GM21390 (cell line): ENCODE data around the gene HYI.

ENCODE experiments used
- ATAC-seq: cut with Tn5 transposase; IDR thresholded peaks from one replicate; pipeline ENCODE4 v1.9.1; 2021; ENCODE audit not compliant: unreplicated experiment

The HYI gene

DNA sequence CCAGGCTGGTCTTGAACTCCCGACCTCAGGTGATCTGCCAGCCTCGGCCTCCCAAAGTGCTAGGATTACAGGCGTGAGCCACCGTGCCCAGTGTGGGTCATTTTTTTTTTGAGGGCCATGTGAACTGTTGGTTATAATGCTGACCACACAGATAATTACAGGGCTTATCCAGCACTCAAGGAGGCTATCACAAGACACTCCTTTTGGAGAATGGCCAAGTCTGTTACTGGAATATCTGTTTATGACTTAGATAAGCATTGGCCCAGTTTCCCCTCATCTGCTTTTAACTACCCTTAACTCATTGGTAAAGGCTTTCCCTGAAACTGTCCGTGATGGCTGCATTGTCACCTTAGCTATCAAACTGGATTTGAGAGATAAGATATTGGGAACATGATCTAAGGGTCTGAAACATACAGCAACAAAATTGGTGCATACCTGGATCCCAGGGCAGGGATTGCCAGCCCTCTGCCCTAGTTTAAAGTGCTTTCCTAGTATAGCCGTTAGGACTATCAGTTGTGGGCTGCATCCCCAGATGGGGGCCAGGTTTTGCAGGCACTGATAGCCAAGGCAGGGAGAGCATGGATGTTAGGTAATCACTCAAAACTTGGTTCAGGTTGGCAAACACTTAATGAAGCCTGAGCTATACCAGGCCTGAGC is 48.4 kb downstream of the HYI start:
- ATAC-seq: no peak

DNA sequence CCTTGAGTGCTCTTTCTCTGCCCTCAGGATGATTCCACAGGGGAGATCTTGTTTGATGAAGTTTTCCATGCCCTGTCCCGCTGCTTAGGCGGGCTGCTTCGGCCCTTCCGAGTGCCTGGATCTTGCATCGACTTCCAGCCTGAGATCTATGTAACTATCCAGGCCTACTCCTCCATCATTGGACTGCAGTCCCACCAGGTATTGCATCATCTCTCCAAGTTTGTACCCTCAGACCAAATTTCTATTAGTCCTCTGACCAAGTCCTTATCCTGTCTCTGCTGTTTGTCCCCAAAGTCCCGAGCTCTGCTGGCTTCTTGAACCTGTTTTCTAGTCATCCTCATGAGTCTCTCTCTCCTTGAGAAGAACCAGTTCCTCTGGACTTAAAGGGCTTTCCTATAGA is 49.4 kb downstream of the HYI start:
- no peak for ATAC-seq

DNA sequence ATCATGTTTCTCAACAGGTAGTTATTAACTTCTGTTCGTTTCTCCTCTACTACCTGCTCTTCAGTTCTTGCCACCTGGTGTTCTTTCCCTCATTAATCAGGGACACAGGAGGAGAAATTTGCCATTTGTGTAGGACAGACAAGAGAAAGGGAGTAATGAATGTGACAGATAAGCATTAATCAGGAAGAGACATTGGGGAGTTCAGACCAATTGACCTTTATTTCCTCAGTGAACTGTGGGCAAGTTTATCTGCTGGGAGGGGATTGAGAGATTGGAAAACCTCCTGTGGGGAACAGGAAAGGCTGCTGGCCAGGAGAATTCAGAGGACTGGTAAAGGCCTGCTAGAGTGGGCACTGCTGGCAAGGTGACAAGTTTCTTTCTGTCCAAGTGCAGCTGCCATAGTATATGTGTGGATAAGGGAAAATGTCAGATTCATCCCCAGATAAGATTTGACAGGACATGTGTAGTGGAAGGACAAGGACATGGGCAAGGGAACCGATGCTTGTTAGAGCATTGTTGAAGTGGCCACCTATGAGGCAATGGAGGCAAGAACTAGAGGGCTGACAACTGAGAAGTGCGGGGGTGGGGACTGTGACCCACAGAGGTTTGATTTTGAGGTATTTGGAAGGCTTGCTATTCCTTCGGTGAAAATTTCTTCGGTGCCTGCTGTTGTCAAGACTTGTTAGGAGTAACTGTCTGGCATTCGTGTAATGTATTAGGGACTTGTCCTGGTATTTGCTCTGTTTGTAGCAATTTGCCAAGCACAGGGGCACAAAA is 51.5 kb downstream of the HYI start:
- ATAC-seq: no peak
